ENCODE data around the gene KLHL4. TPM values are rescaled to one million over a fixed set of nuclear protein-coding genes. Genes with fewer than 3 reads are reported as not detected.
"Not testable (repeated sequence)": the region's sequence is repeated elsewhere in the genome, so short reads cannot be mapped to it uniquely, and the experiment has no call there.

Gene KLHL4
- total RNA-seq, 1 experiment from 2014 or later, result not detected

- no peak for DNase-seq (ENCODE audit: low spot score)
Observed at GRCh38 chrX:87663421-87663820, 145.8 kb downstream of the KLHL4 start.

- peak; percentile 74 for DNase-seq (ENCODE audit: low spot score)
Observed at GRCh38 chrX:87664381-87664780, 146.8 kb downstream of the KLHL4 start.

- no peak for DNase-seq (ENCODE audit: low spot score)
Observed at GRCh38 chrX:87679849-87680248, 162.2 kb downstream of the KLHL4 start.

- DNase-seq (ENCODE audit: low spot score), result no peak
Observed at GRCh38 chrX:87687703-87688102, 170.1 kb downstream of the KLHL4 start.

GRCh38 chrX:87688113-87688748 is 170.6 kb downstream of the KLHL4 start:
- not testable (repeated sequence) for DNase-seq (ENCODE audit: low spot score)

GRCh38 chrX:87689218-87689617 is 171.6 kb downstream of the KLHL4 start:
- not testable (repeated sequence) for DNase-seq (ENCODE audit: low spot score)

GRCh38 chrX:87693204-87693603 is 175.6 kb downstream of the KLHL4 start:
- no peak for DNase-seq (ENCODE audit: low spot score)

GRCh38 chrX:87697409-87697808 is 179.8 kb downstream of the KLHL4 start:
- no peak for DNase-seq (ENCODE audit: low spot score)

- DNase-seq (ENCODE audit: low spot score), result no peak
Observed at GRCh38 chrX:87702795-87703194, 185.2 kb downstream of the KLHL4 start.

- DNase-seq (ENCODE audit: low spot score), result not testable (repeated sequence)
Observed at GRCh38 chrX:87703469-87703868, 185.9 kb downstream of the KLHL4 start.

GRCh38 chrX:87706134-87706533 is 188.5 kb downstream of the KLHL4 start:
- DNase-seq (ENCODE audit: low spot score), result no peak

GRCh38 chrX:87710580-87710979 is 193.0 kb downstream of the KLHL4 start:
- no peak for DNase-seq (ENCODE audit: low spot score)

Data from HT-29 (cell line).